ENCODE data around the gene MAGED1. TPM values are rescaled to one million over a fixed set of nuclear protein-coding genes. Genes with fewer than 3 reads are reported as not detected.

The MAGED1 gene
- total RNA-seq, 2 experiments from 2014 or later: 20.3 to 23.7 TPM

DNA sequence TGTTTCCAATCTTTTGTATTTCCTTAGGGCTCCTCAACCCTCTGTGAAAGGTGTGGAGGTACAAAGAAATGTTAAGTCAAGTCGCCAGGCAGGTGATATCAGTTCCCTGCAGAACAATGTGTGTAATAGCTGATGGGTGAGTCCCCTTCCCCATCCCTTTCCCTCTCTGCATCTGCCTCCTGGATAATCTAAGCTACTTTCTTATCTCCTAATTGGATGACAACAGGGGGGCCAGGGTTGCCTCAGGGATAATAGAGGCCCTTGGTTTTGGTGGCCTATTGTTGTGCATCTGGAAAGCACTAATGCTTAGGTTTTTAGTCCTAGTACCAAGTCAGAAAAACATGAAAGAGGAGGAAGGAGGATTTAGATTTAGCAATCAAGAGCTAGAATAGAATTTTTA, 29.1 kb downstream of the MAGED1 start:
- ChIA-PET POLR2A (no interaction called here), CTCF (no interaction called here)
- Histone ChIP-seq H3K4me3 (ENCODE audit: low read length) (no peak overlapping the region), H3K36me3 (ENCODE audit: insufficient read depth, low read length) (no peaks in the 10 kb centered on the region), H3K27ac (ENCODE audit: low read depth in 1 of 2, low read length in 2 of 2) (no peak overlapping the region), H3K9me3 (ENCODE audit: control insufficient read depth in 1 of 2, insufficient read depth in 1 of 2, low read length in 2 of 2) (no peaks in the 10 kb centered on the region), H3K4me1 (ENCODE audit: insufficient read depth, low read length) (no peaks in the 10 kb centered on the region), H3K27me3 (ENCODE audit: control insufficient read depth in 1 of 2, insufficient read depth in 2 of 2, low read length in 2 of 2) (no peaks in the 10 kb centered on the region)
- H3K9me3 Mint-ChIP-seq: no peaks in the 10 kb centered on the region
- H3K27me3 Mint-ChIP-seq: peaks cover 5% of the 10 kb centered on the region
- intact Hi-C loops (cut with DNase I, micrococcal nuclease): no loop called here
- ATAC-seq (ENCODE audit: poor library complexity) (no peak), DNase-seq (no peak)
- no peak overlapping the region for H3K4me3 Mint-ChIP-seq
- no peak overlapping the region for H3K27ac Mint-ChIP-seq
- no peaks in the 10 kb centered on the region for H3K36me3 Mint-ChIP-seq (ENCODE audit: low read depth)
- no peaks in the 10 kb centered on the region for H3K4me1 Mint-ChIP-seq (ENCODE audit: low read depth)
- TF ChIP-seq, protein P1, sequence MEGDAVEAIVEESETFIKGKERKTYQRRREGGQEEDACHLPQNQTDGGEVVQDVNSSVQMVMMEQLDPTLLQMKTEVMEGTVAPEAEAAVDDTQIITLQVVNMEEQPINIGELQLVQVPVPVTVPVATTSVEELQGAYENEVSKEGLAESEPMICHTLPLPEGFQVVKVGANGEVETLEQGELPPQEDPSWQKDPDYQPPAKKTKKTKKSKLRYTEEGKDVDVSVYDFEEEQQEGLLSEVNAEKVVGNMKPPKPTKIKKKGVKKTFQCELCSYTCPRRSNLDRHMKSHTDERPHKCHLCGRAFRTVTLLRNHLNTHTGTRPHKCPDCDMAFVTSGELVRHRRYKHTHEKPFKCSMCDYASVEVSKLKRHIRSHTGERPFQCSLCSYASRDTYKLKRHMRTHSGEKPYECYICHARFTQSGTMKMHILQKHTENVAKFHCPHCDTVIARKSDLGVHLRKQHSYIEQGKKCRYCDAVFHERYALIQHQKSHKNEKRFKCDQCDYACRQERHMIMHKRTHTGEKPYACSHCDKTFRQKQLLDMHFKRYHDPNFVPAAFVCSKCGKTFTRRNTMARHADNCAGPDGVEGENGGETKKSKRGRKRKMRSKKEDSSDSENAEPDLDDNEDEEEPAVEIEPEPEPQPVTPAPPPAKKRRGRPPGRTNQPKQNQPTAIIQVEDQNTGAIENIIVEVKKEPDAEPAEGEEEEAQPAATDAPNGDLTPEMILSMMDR (IDR thresholded peaks at IDR 0.05): no peak

DNA sequence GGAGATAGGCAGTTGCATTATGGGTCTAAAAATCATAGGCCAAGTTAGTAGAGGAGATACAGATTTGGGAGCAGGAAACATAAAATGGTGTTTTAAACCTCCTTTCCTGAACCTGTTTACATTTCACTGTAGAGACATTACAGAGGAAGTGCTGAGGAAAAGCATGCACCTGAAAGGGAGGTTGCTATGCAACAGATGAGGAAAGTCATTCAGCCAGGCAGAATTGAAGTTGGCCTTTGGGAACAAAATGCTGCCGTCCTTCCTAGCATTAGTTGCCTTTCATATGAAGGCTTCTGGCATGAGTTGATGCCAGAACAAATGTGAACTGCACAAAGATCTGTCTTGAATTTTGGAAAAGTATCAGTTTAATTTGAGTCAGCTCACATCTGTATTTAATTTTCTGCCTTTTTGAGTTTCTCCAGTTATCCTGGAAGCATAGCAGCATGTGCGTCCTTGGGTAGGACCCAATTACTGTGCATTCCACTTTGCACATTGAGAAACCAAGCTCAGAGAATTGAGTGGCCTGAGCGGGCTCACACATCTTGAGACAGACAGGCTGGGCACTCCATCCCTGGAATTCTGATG, 38.2 kb downstream of the MAGED1 start:
- CTCF ChIA-PET: no interaction called here
- H3K9me3 ChIP-seq (ENCODE audit: control insufficient read depth in 1 of 2, insufficient read depth in 1 of 2, low read length in 2 of 2): no peaks in the 10 kb centered on the region
- no peaks in the 10 kb centered on the region for H3K36me3 ChIP-seq (ENCODE audit: insufficient read depth, low read length)
- no peak overlapping the region for H3K27ac Mint-ChIP-seq
- no peaks in the 10 kb centered on the region for H3K4me1 Mint-ChIP-seq (ENCODE audit: low read depth)
- no peaks in the 10 kb centered on the region for H3K27me3 ChIP-seq (ENCODE audit: control insufficient read depth in 1 of 2, insufficient read depth in 2 of 2, low read length in 2 of 2)
- ATAC-seq (ENCODE audit: poor library complexity) (no peak), DNase-seq (no peak)
- H3K27me3 Mint-ChIP-seq: peaks cover 7% of the 10 kb centered on the region
- no peaks in the 10 kb centered on the region for H3K9me3 Mint-ChIP-seq
- no peak overlapping the region for H3K4me3 Mint-ChIP-seq
- H3K36me3 Mint-ChIP-seq (ENCODE audit: low read depth): no peaks in the 10 kb centered on the region
- H3K4me1 ChIP-seq (ENCODE audit: insufficient read depth, low read length): no peaks in the 10 kb centered on the region
- intact Hi-C loops (cut with DNase I, micrococcal nuclease): no loop called here
- TF ChIP-seq, protein P1 (IDR thresholded peaks at IDR 0.05): no peak
- H3K27ac ChIP-seq (ENCODE audit: low read depth in 1 of 2, low read length in 2 of 2): no peak overlapping the region
- no peak overlapping the region for H3K4me3 ChIP-seq (ENCODE audit: low read length)
- POLR2A ChIA-PET: no interaction called here

Other genes starting within 250 kb of the MAGED1 start
- gene CENPVL2, start 210.8 kb upstream of the MAGED1 start, total RNA-seq: not detected
- gene CENPVL1, start 183.1 kb upstream of the MAGED1 start, total RNA-seq: not detected
- 1 to 10 TPM; 6.8 to 7.8 TPM for gene GSPT2, start 150.2 kb upstream of the MAGED1 start, total RNA-seq
- gene MAGED4B, start 175.6 kb downstream of the MAGED1 start, total RNA-seq: 1 to 10 TPM; 1.3 to 2.1 TPM